ENCODE data around the gene HNRNPAB. TPM values are rescaled to one million over a fixed set of nuclear protein-coding genes. Genes with fewer than 3 reads are reported as not detected.

The HNRNPAB gene
- total and polyA plus RNA-seq, 2 donors (not counting 3 experiments of a cell fraction or from before 2014, with no cell fraction given): 207 to 309 TPM

DNA sequence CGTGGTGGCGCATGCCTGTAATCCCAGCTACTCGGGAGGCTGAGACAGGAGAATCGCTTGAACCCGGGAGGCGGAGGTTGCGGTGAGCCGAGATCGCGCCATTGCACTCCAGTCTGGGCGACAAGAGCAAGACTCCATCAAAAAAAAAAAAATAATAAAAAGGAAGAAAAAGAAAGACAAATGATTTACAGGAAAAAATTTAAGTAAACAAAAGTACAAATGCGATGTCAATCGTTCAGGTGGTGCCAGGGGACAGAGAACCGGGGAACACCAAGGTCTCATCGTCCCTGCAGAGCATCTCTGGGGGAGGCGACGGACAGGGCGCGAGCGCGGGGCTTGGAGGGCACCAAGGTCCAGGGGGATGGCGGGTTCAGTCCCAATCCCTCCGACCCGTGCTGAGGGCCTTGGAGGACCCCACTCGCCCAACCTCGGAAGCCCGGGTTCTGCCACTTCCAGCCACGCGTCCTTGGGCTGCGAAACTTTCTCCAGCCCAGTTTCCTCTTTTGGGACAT is 607 bp upstream of the HNRNPAB start:
- FAIRE-seq (no peak), DNase-seq (ENCODE audit: low read depth, low spot score) (no peak)
- Histone ChIP-seq H3K36me3 (ENCODE audit: control insufficient read depth in 2 of 2, extremely low read depth in 1 of 2, insufficient read depth in 2 of 2, low read length in 2 of 2) (peaks cover 14 to 18% of the 10 kb centered on the region in 2 experiments), H2AFZ (ENCODE audit: low read depth, low read length) (peak overlapping the region; percentile 58), H3K27me3 (ENCODE audit: control insufficient read depth in 2 of 2, insufficient read depth in 2 of 2, low read length in 2 of 2) (no peaks in the 10 kb centered on the region), H4K20me1 (replicated peaks; ENCODE audit: control insufficient read depth, extremely low read depth, insufficient read depth, low read length) (peaks cover 4% of the 10 kb centered on the region), H3K9me1 (replicated peaks; ENCODE audit: control insufficient read depth, extremely low read depth, insufficient read depth, low read length) (no peaks in the 10 kb centered on the region), H3K4me2 (ENCODE audit: insufficient read depth, low read length) (peak overlapping the region; percentile 62), H3K79me2 (ENCODE audit: control insufficient read depth, insufficient read depth, low read length) (peaks cover 46% of the 10 kb centered on the region), H3K4me1 (ENCODE audit: control insufficient read depth, extremely low read depth, insufficient read depth, low read length) (peaks cover 22% of the 10 kb centered on the region), H3K9ac (replicated peaks; ENCODE audit: extremely low read depth, insufficient read depth, low read length) (peak overlapping the region; percentile 60), H3K27ac (ENCODE audit: insufficient read depth, low read depth, low read length) (peak overlapping the region; percentile 2), H3K9me3 (replicated peaks; ENCODE audit: control insufficient read depth, insufficient read depth, low read length) (no peaks in the 10 kb centered on the region), H3K4me3 (replicated peaks in 1 of 3; ENCODE audit: insufficient read depth in 1 of 3, low read depth in 1 of 3, low read length in 3 of 3) (peak overlapping the region; percentile 42 to 66 (median 57))
- TSS peak; percentile 80 for BruUV-seq (replicated peaks)
- intact Hi-C loops (cut with micrococcal nuclease) (loop anchor here (1.0 to 2.0 kb wide), 4 partner anchors 29 to 127 kb away; partner anchors contain the start of gene PHYKPL), dilution Hi-C loops (cut with MboI; ENCODE audit: extremely low pct_ligation_motif_present, low sequenced_read_pairs) (no loop called here)
- POLR2A ChIA-PET: interaction anchor here (0.7 to 1.5 kb wide), 8 partner anchors 10 to 128 kb away, joined by 3 to 13 read pairs (median 5); partner anchors contain the start of gene NHP2
- no peak for TF ChIP-seq POLR2A (IDR thresholded peaks at IDR 0.05; ENCODE audit: low read depth, low read length)
- no peak for TF ChIP-seq MYC (IDR thresholded peaks at IDR 0.05; ENCODE audit: low read depth, low read length)
- no peak for TF ChIP-seq GATA2 (IDR thresholded peaks at IDR 0.05; ENCODE audit: insufficient read depth, insufficient read length, low read depth, low read length)
- no peak for TF ChIP-seq POLR2AphosphoS5 (IDR thresholded peaks at IDR 0.05; ENCODE audit: insufficient read depth, low read depth, low read length)
- no peak for TF ChIP-seq JUN (IDR thresholded peaks at IDR 0.05; ENCODE audit: borderline replicate concordance, insufficient read depth, insufficient read length, low read depth)
- TF ChIP-seq, protein P1, sequence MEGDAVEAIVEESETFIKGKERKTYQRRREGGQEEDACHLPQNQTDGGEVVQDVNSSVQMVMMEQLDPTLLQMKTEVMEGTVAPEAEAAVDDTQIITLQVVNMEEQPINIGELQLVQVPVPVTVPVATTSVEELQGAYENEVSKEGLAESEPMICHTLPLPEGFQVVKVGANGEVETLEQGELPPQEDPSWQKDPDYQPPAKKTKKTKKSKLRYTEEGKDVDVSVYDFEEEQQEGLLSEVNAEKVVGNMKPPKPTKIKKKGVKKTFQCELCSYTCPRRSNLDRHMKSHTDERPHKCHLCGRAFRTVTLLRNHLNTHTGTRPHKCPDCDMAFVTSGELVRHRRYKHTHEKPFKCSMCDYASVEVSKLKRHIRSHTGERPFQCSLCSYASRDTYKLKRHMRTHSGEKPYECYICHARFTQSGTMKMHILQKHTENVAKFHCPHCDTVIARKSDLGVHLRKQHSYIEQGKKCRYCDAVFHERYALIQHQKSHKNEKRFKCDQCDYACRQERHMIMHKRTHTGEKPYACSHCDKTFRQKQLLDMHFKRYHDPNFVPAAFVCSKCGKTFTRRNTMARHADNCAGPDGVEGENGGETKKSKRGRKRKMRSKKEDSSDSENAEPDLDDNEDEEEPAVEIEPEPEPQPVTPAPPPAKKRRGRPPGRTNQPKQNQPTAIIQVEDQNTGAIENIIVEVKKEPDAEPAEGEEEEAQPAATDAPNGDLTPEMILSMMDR (IDR thresholded peaks at IDR 0.05; ENCODE audit: extremely low read depth in 1 of 2, insufficient read depth in 1 of 2, low read depth in 1 of 2, low read length in 2 of 2): no peak
- TF ChIP-seq, protein P2, sequence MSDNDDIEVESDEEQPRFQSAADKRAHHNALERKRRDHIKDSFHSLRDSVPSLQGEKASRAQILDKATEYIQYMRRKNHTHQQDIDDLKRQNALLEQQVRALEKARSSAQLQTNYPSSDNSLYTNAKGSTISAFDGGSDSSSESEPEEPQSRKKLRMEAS (IDR thresholded peaks at IDR 0.05; ENCODE audit: insufficient read depth, insufficient read length): no peak
- TF ChIP-seq EZH2 (IDR thresholded peaks at IDR 0.05; ENCODE audit: borderline replicate concordance, low read depth, low read length, severe bottlenecking): no peak
- TF ChIP-seq FOS (IDR thresholded peaks at IDR 0.05; ENCODE audit: borderline replicate concordance, insufficient read depth, low read length): no peak
- CTCF ChIA-PET: interaction anchor here (0.9 to 1.1 kb wide), 2 partner anchors 34 to 128 kb away, joined by 3 to 9 read pairs; no protein-coding TSS in a partner anchor
